Measurements from ENCODE around the gene C19orf67.
A peak's percentile ranks its signal among the peaks of the same experiment; 100 is the strongest.

The C19orf67 gene

GRCh38 chr19:14107581-14108461 lies 22.2 kb upstream of the C19orf67 start:
- no peak for DNase-seq

- no peak for DNase-seq
These were observed 21.3 kb upstream of the C19orf67 start for GRCh38 chr19:14106840-14107239.

- no peak for DNase-seq
These were observed 20.1 kb upstream of the C19orf67 start for GRCh38 chr19:14105680-14106079.

- no peak for DNase-seq
These were observed 17.7 kb upstream of the C19orf67 start for GRCh38 chr19:14103310-14103709.

- DNase-seq, result no peak
These were observed 17.2 kb upstream of the C19orf67 start for GRCh38 chr19:14102756-14103155.

- no peak for DNase-seq
These were observed 16.6 kb upstream of the C19orf67 start for GRCh38 chr19:14102102-14102696.

GRCh38 chr19:14101003-14101545 lies 15.5 kb upstream of the C19orf67 start:
- DNase-seq, result no peak

GRCh38 chr19:14097532-14098151 lies 12.1 kb upstream of the C19orf67 start:
- no peak for DNase-seq

- DNase-seq, result no peak
These were observed 10.8 kb upstream of the C19orf67 start for GRCh38 chr19:14096272-14096992.

- no peak for DNase-seq
These were observed 9.3 kb upstream of the C19orf67 start for GRCh38 chr19:14094854-14095253.

GRCh38 chr19:14093117-14093823 lies 7.7 kb upstream of the C19orf67 start:
- no peak for DNase-seq

- no peak for DNase-seq
These were observed 6.4 kb upstream of the C19orf67 start for GRCh38 chr19:14091813-14092462.

GRCh38 chr19:14091081-14091812 lies 5.7 kb upstream of the C19orf67 start:
- DNase-seq, result peak; percentile 67

- peak; percentile 92 for DNase-seq
These were observed 5.0 kb upstream of the C19orf67 start, which contains the start of gene SAMD1 for GRCh38 chr19:14090509-14091080. TSS of gene SAMD1 (minus strand) at chr19:14090751.

GRCh38 chr19:14089662-14090508 lies 4.3 kb upstream of the C19orf67 start:
- peak; percentile 27 for DNase-seq

- peak; percentile 21 for DNase-seq
These were observed 3.8 kb upstream of the C19orf67 start for GRCh38 chr19:14089412-14089661.

GRCh38 chr19:14088634-14089411 lies 3.2 kb upstream of the C19orf67 start:
- DNase-seq, result no peak

- DNase-seq, result no peak
These were observed 515 bp upstream of the C19orf67 start for GRCh38 chr19:14086098-14086497.

- no peak for DNase-seq
These were observed 3.0 kb downstream of the C19orf67 start for GRCh38 chr19:14082675-14082960.

Measured in CD4-positive, alpha-beta T cell treated with Interleukin-4 for 4 hours (primary cell).